Fibroblast of lung (primary cell): ENCODE data around the gene PIGH. TPM values are rescaled to one million over a fixed set of nuclear protein-coding genes. Genes with fewer than 3 reads are reported as not detected.

ENCODE experiments used
- DNase-seq, 2 donors: peaks; one replicate each; pipeline versions ENCODE4 v3.0.0 to v3.0.0-alpha.2; 2010; ENCODE audit warnings: low read depth in 2 of 2
- H2AFZ ChIP-seq: 2 replicates; pipeline ENCODE4 v1.5.1; 2012; ENCODE audit warnings: low read length, control low read depth, inconsistent platforms
- H3K27ac ChIP-seq: 2 replicates; pipeline ENCODE4 v1.5.1; 2011; ENCODE audit warnings: low read length, control low read depth; ENCODE audit not compliant: insufficient read depth
- H3K27me3 ChIP-seq: 2 replicates; pipeline ENCODE4 v1.5.1; 2011; ENCODE audit warnings: mild to moderate bottlenecking, low read length; ENCODE audit not compliant: control insufficient read depth, insufficient read depth
- H3K36me3 ChIP-seq: 2 replicates; pipeline ENCODE4 v1.5.1; 2011; ENCODE audit warnings: low read length; ENCODE audit not compliant: control insufficient read depth, insufficient read depth
- H3K4me1 ChIP-seq: 2 replicates; pipeline ENCODE4 v1.5.1; 2011; ENCODE audit warnings: low read length; ENCODE audit not compliant: control insufficient read depth, insufficient read depth; ENCODE audit errors: extremely low read depth
- H3K4me2 ChIP-seq: 2 replicates; pipeline ENCODE4 v1.5.1; 2011; ENCODE audit warnings: low read length, control low read depth; ENCODE audit not compliant: insufficient read depth; ENCODE audit errors: extremely low read depth
- H3K4me3 ChIP-seq, 4 experiments: fragments of 200-600 bp in 1 of 4; sonication (generic) in 1 of 4; replicated peaks in 1 of 4; 2 replicates each; pipeline ENCODE4 v1.5.1; 2011 to 2016; ENCODE audit warnings: low read length in 4 of 4, low read depth in 3 of 4, mild to moderate bottlenecking in 3 of 4, control low read depth in 2 of 4, inconsistent platforms in 1 of 4, mixed read lengths in 1 of 4; ENCODE audit not compliant: insufficient read depth in 1 of 4; ENCODE audit errors: control extremely low read depth in 1 of 4
- H3K79me2 ChIP-seq: 2 replicates; pipeline ENCODE4 v1.5.1; 2012; ENCODE audit warnings: mild to moderate bottlenecking, low read length, inconsistent platforms; ENCODE audit not compliant: control insufficient read depth, insufficient read depth
- H3K9ac ChIP-seq: 2 replicates; pipeline ENCODE4 v1.5.1; 2011; ENCODE audit warnings: mild to moderate bottlenecking, low read length, control low read depth; ENCODE audit not compliant: insufficient read depth
- H3K9me3 ChIP-seq: 2 replicates; pipeline ENCODE4 v1.5.1; 2012; ENCODE audit warnings: low read depth, low read length; ENCODE audit not compliant: control insufficient read depth, insufficient read depth
- H4K20me1 ChIP-seq: 2 replicates; pipeline ENCODE4 v1.5.1; 2011; ENCODE audit warnings: low read length; ENCODE audit not compliant: control insufficient read depth, insufficient read depth; ENCODE audit errors: extremely low read depth
- EZH2 ChIP-seq: IDR thresholded peaks from 2 replicates; pipeline ENCODE4 v1.5.1; 2012; ENCODE audit warnings: low read length, control low read depth, mild to moderate bottlenecking; ENCODE audit errors: missing control alignments
- polyA plus RNA-seq, 2 donors: library from polyadenylated mRNA; depleted of rRNA in 1 of 2; stranded (reverse) in 1 of 2; unstranded in 1 of 2; fragments of >200 nt; gene quantifications; 2 replicates each; pipeline ENCODE4 v1.2.1, GENCODE V29; 2011 to 2012; ENCODE audit warnings: missing spikeins in 1 of 2
- total RNA-seq: library from RNA; depleted of rRNA; stranded (reverse); fragments of >200 nt; gene quantifications from 2 replicates; pipeline ENCODE4 v1.2.1, GENCODE V29; 2014
- TF ChIP-seq, protein P1 (sequence below), 2 donors: IDR thresholded peaks in 1 of 2; conservative IDR thresholded peaks in 1 of 2; 1 replicate in 1 of 2; 2 replicates in 1 of 2; pipeline ENCODE4 v1.5.1; 2011 to 2012; ENCODE audit warnings: low read length in 2 of 2, control low read depth in 1 of 2, inconsistent platforms in 1 of 2, low read depth in 1 of 2, mild to moderate bottlenecking in 1 of 2

The PIGH gene
- total and polyA plus RNA-seq, 2 donors (not counting 1 experiment from before 2014, with no cell fraction given) = 12.7 to 15.6 TPM

DNA sequence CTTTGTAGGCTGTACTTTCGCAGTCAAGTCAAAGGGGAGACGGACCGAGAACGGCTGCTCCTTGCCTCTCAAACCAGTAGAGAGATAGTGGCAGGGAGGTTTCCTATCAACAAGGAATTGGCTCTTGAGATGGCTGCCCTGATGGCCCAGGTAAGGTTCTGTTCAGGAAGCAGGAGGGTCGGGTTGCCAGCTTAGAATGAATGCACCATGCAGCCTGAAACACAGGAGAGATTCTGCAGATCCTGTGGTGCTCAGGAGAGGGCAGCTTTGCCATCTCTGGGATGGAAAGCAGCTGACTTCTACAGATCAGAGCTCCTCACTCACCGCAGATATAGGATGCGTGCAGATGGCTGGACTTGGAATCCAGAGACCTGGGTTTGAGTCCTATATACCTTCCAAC is 18.0 kb downstream of the PIGH start:
- Histone ChIP-seq H3K9ac (no peak overlapping the region), H3K4me1 (no peaks in the 10 kb centered on the region), H3K27me3 (no peaks in the 10 kb centered on the region), H3K4me3 (no peak overlapping the region), H4K20me1 (no peaks in the 10 kb centered on the region), H3K9me3 (no peaks in the 10 kb centered on the region), H3K79me2 (no peaks in the 10 kb centered on the region), H3K36me3 (no peaks in the 10 kb centered on the region), H2AFZ (no peak overlapping the region), H3K4me2 (no peak overlapping the region), H3K27ac (no peak overlapping the region)
- no peak for TF ChIP-seq EZH2
- TF ChIP-seq, protein P1, sequence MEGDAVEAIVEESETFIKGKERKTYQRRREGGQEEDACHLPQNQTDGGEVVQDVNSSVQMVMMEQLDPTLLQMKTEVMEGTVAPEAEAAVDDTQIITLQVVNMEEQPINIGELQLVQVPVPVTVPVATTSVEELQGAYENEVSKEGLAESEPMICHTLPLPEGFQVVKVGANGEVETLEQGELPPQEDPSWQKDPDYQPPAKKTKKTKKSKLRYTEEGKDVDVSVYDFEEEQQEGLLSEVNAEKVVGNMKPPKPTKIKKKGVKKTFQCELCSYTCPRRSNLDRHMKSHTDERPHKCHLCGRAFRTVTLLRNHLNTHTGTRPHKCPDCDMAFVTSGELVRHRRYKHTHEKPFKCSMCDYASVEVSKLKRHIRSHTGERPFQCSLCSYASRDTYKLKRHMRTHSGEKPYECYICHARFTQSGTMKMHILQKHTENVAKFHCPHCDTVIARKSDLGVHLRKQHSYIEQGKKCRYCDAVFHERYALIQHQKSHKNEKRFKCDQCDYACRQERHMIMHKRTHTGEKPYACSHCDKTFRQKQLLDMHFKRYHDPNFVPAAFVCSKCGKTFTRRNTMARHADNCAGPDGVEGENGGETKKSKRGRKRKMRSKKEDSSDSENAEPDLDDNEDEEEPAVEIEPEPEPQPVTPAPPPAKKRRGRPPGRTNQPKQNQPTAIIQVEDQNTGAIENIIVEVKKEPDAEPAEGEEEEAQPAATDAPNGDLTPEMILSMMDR (conservative IDR thresholded peaks at IDR 0.05 in 1 of 2, IDR thresholded peaks at IDR 0.05 in 1 of 2; ENCODE audit: low read depth in 1 of 2, low read length in 2 of 2) = no peak
- DNase-seq = no peak

DNA sequence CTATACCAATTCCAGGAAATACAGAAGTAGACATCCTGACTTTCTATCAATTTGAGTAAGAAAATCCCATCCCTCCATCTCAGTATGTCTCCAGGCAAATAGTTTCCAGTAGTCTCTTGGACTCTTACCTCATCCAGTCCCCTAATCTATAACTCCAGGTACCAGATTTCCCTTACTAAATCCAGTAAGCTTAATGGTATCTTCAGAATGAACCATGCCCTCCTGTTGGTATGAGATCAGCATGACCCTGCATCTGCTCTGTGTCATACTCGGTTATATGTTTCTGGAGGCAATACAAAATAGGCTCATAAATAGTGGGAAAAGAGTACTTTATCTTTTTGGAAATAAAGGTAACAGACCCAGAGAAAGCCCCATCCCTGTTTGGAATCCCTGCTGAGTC is 18.4 kb downstream of the PIGH start:
- Histone ChIP-seq H3K9ac (no peak overlapping the region), H3K4me1 (no peaks in the 10 kb centered on the region), H3K27me3 (no peaks in the 10 kb centered on the region), H3K4me3 (no peak overlapping the region), H3K9me3 (no peaks in the 10 kb centered on the region), H3K36me3 (no peaks in the 10 kb centered on the region), H4K20me1 (no peaks in the 10 kb centered on the region), H2AFZ (no peak overlapping the region), H3K79me2 (no peaks in the 10 kb centered on the region), H3K4me2 (no peak overlapping the region), H3K27ac (no peak overlapping the region)
- DNase-seq = peak in 1 of 2 donors; percentile 2
- no peak for TF ChIP-seq EZH2
- TF ChIP-seq, protein P1 (conservative IDR thresholded peaks at IDR 0.05 in 1 of 2, IDR thresholded peaks at IDR 0.05 in 1 of 2; ENCODE audit: low read depth in 1 of 2, low read length in 2 of 2) = no peak

- H3K36me3 ChIP-seq = no peaks in the 10 kb centered on the region
- no peak overlapping the region for H3K4me3 ChIP-seq
- no peaks in the 10 kb centered on the region for H3K27me3 ChIP-seq
- H3K4me2 ChIP-seq = no peak overlapping the region
- DNase-seq = no peak
- H3K9ac ChIP-seq = no peak overlapping the region
- H2AFZ ChIP-seq = no peak overlapping the region
- no peaks in the 10 kb centered on the region for H3K4me1 ChIP-seq
- no peaks in the 10 kb centered on the region for H3K79me2 ChIP-seq
- TF ChIP-seq EZH2 = no peak
- TF ChIP-seq, protein P1 (conservative IDR thresholded peaks at IDR 0.05 in 1 of 2, IDR thresholded peaks at IDR 0.05 in 1 of 2; ENCODE audit: low read depth in 1 of 2, low read length in 2 of 2) = no peak
- H3K27ac ChIP-seq = no peak overlapping the region
- no peaks in the 10 kb centered on the region for H3K9me3 ChIP-seq
- H4K20me1 ChIP-seq = no peaks in the 10 kb centered on the region
Measured at GRCh38 chr14:67580336-67581171, 19.5 kb downstream of the PIGH start.
